SH-SY5Y (cell line): ENCODE results near the gene UBE2G1.

Experiments used
- GATA2 ChIP-seq: IDR thresholded peaks from 2 replicates; pipeline ENCODE4 v1.6.1; 2011; ENCODE audit warnings: mild to moderate bottlenecking, low read depth, low read length
- GATA3 ChIP-seq: IDR thresholded peaks from 2 replicates; pipeline ENCODE4 v1.6.1; 2011; ENCODE audit warnings: low read depth, mild to moderate bottlenecking, low read length, moderate library complexity

DNA sequence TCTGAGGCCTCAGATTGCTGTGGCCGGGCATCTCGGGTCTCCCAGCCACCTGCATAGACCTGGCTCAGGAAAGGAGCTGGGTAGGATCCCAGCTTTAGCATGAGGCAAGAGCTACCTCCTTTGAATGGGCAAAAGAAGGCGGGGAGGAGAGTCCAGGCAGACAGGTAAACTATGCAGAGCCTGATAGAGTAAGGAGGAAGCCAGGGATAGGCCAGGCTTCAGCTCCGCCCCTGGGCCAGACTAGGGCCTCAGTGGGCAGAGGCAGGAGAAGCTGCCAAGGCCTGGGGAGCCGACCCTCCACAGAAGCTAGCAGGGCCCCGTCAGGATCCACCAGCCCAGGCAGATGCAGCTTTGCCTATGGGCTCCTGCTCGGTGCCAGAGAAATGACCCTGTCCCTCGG is 22.6 kb upstream of the UBE2G1 start:
- TF ChIP-seq GATA3 = no peak
- TF ChIP-seq GATA2 = no peak
